GM21390 (cell line): Measurements from ENCODE around the gene RBM43.

Experiments used
- ATAC-seq: cut with Tn5 transposase; IDR thresholded peaks from one replicate; pipeline ENCODE4 v1.9.1; 2021; ENCODE audit not compliant: unreplicated experiment

RBM43 gene

DNA sequence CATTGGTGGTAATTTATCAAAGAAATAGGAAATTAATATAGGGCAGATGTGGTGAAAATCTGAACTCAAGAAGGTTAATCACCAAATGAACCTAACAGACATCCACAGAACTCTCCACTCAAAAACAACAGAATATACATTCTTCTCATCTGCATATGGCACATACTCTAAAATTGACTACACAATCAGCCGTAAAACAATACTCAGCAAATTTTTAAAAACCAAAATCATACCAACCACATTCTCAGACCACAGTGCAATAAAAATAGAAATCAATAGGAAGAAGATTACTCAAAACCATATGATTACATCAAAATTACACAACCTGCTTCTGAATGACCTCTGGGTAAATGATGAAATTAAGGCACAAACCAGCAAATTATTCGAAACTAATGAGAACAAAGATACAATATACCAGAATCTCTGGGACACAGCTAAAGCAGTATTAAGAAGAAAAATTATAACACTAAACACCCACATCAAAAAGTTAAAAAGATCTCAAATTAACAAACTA lies 31.0 kb downstream of the RBM43 start:
- no peak for ATAC-seq

DNA sequence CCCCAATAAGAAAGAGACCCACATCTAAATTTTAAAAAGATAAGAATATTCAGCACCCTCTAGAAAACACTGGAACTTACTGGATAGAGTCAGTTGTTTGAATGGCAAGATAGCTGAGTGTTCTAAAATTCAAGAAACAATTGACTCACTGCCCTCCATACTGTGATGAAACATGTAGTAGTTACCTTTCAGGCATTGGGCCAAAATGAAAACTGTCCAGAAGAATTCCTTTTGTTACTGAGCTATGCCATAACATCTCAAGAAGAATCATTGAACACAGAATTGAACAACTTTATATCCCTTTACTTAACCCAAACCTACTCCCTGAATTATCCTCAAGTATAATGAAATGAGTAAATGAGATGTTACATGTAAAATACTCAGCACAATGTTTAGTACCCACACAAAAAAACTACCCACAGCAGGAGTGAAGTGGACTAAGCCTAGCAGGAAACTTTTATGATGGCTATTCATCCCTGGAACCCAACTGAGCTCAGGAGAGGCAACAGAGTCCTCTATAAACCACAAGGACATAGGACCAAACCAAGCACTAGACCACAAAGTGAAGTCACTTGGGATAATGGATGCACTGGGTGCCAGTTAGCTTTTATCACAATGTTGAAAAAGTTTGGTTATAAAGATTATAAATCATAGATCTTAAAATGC lies 32.7 kb downstream of the RBM43 start:
- ATAC-seq: no peak

DNA sequence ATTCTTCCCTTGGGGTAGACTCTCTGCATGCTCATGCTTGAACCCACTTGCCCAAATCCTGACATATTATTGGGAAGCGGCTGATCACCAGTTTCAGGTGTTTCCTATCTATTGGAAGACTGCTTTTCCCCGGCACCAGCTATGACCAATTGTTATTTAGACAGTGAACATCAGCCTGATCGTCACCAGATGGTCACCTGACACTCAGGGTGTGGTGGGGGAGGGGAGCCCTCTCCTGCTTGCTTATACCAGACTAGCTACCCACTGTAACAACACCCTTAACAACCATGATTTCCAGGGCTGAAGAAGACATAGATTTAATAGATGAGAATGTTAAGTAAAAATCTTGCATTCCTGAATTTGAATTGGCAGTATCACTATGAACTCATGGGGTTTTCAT lies 44.3 kb downstream of the RBM43 start:
- no peak for ATAC-seq

DNA sequence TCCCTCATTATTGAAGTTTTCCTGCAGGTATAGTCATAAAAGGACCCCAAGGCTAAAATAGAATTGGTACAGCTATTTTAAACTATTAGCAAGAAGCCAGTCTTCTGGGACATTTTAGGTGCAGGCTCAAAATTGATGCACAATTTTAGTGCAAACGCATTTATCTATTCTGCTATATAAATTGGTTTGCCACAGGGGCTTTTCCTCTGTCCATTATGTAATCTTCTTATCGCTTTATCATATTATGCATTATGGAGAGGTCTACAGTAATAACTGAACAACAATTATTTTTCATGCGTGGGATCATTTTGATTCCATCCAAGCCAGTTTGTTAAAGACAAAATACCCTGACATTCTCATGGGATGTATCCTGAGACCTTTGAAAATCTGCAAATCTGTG lies 54.6 kb downstream of the RBM43 start:
- no peak for ATAC-seq

DNA sequence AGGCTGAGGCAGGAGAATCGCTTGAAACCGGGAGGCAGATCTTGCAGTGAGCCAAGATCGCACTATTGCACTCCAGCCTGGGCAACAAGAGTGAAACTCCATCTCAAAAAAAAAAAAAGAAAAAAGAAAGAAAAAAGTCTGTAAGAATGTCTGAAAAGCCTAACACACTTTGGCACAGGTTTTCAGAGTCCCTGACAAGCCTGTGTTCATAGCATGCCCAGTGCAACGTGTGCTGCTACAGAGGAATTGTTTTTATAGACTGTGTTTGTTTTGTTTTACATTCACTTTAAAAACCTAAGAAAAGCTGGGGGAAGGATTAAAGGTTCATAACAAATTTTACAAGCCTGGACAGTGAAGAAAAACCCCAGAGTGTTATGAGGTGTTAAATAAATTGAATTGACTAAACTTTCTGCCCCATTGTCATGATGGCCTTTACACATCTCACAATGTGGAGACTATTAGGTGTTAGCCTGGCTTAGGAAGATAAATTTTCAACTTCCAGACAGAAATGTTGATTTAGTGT lies 55.2 kb downstream of the RBM43 start:
- no peak for ATAC-seq

DNA sequence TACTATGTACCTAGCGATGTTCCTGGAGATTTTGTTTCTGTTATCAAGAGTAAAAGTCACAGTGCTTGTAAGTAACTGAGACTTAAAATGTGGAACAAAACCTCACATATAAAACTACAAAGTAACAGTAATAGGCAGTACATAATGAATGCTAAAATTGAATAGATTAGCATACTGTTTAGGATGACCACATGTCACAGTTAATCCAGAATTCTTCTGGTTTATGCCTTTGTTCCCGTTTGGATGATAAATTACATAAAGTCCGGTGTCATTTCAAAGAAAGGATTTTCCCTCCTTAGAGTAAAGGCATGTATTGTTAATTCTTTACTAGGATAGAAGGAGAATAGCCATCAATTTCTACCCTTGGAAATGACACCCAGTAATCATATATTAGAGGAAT lies 56.1 kb downstream of the RBM43 start:
- ATAC-seq: no peak

DNA sequence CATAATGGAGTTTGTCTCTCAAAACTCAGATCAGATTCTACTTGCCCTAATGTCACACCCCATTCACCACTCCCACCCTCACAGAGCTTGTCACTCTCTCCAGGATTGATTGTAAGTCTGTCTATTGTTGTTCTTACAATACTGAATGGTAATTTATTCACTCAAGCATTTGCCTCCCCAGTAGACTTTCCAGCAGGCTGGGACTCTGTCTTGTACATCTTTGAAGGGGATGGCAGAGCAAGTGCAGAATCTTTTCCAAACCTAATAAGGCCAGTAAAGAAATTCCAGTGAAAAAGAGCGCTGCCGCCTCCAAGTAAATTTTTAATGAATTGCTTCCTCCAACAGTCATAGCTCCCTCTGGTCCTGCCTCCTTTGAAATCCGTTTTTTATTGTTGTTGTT lies 56.9 kb downstream of the RBM43 start:
- no peak for ATAC-seq

DNA sequence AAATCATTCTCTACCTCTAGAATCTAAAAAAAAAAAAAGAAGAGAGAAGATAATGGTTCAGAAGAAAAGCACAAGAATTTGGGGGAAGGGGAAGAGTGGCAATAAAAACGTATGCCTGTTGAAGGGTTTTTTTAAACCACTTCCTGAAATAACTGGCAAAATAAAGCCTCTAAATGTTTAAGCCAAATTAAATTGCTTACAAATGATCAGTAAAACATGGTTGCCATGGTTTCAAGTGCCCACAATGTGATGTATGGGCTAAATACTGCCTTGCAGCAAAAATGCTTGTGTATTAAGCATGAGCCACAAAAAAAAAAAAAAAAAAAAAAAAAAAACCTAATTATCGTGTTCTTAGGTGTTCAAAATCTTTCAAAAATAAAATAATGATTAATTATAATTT lies 60.8 kb downstream of the RBM43 start:
- no peak for ATAC-seq

DNA sequence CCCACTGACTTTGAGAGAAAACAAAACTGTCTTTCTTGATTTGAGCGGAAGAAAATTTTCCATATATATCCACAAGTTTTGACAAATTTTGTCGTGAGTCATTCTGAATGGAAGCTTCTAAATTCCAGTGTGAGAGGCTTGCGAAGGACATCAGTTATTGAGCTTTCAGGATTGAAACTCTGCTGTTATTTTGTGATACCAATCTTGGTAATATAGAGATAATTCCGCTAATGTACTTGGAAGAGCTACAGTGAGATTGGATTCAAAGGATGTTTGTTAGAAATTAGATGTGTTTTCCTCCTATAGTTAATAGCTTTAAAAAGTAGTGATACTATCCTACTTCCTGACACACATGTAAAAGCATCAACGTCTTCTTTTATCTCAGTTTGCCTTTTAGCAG lies 61.4 kb downstream of the RBM43 start:
- no peak for ATAC-seq

DNA sequence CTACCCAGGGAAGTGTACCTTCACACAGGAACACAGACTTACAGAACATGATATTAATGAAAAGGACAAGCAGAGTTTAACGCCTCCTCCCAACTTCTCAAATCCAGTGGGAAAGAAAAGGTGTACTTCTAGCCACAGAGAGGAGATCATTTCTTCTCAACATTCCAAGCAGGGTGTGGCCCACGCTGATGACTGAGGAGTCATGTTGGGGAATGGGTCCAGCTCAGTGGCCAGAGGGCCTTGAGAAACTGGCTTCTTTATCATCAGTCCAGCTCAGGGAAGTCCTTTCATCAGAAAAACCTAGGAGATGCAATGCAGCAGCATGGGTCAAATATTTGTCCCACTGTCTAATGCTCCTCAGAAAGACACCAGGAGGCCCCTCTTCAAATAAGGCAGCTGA lies 63.0 kb downstream of the RBM43 start:
- ATAC-seq: no peak
